NCI-H82 (cell line): ENCODE results near the gene EVL.

Experiments used
- DNase-seq: peaks from one replicate; lab custom pipeline; 2025; lab: John Stamatoyannopoulos, UW

Gene EVL

GRCh38 chr14:100084591-100084990 is 19.4 kb downstream of the EVL start:
- DNase-seq: no peak

- no peak for DNase-seq
These were observed 20.2 kb downstream of the EVL start for GRCh38 chr14:100085462-100085861.

- DNase-seq: no peak
These were observed 21.1 kb downstream of the EVL start for GRCh38 chr14:100086361-100086760.

DNA sequence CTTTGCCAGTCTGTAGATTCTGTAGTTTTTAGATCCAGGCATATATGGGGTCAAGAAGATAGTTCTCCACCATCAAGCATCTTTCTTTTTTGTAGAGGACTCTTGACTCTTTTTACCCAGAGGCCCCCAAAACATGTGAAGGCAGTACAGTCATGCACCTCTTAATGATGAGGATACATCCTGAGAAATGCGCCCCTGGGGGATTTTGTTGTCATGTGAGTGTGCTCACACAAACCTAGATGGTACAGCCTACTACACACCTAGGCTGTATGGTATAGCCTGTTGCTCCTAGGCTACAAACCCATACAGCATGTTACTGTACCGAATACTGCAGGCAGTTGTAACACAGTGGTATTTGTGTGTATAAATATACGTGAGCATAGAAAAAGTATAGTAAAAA is 23.0 kb downstream of the EVL start:
- DNase-seq: no peak

DNA sequence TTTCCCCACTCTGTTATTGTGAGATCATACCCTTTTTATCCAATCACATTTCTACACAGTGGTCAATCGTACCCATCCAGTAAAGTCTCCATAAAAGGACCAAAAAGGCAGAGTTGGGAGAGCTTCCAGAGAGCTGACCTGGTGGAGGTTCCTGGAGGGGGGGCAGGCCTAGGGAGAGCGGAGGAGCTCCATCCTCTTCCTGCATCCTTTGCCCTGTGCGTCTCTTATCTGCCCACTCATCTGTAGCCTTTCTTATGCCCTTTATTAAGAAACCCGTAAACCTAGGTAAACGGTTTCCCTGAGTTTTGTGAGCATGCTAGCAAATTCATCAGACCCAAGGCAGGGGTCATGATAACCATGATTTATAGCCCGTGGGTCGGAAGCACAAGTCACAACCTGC is 26.2 kb downstream of the EVL start:
- no peak for DNase-seq

- no peak for DNase-seq
These were observed 27.6 kb downstream of the EVL start for GRCh38 chr14:100092832-100093231.

- no peak for DNase-seq
These were observed 28.1 kb downstream of the EVL start for GRCh38 chr14:100093319-100093718.

GRCh38 chr14:100096656-100097055 is 31.4 kb downstream of the EVL start:
- DNase-seq: no peak

DNA sequence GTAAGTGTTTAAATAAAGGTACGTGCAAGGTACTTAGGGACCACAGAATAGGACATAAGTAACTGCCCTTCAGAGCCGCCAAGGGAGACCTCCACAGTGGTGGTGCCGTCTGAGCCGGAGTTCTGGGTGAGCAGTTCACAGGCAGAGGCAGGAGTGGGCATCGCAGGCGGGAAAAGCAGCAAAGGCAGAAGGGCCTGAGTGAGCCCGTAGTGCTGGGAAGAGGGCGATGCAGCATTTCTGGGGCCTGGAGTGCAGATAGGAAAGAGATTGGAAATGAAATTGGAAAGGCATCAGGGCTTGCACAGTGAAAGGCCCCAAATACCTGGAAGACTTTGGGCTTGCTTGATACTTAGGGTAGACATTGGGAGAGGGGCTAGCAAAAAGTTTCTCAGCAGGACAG is 32.9 kb downstream of the EVL start:
- DNase-seq: no peak

- DNase-seq: no peak
These were observed 34.9 kb downstream of the EVL start for GRCh38 chr14:100100032-100100703.

DNA sequence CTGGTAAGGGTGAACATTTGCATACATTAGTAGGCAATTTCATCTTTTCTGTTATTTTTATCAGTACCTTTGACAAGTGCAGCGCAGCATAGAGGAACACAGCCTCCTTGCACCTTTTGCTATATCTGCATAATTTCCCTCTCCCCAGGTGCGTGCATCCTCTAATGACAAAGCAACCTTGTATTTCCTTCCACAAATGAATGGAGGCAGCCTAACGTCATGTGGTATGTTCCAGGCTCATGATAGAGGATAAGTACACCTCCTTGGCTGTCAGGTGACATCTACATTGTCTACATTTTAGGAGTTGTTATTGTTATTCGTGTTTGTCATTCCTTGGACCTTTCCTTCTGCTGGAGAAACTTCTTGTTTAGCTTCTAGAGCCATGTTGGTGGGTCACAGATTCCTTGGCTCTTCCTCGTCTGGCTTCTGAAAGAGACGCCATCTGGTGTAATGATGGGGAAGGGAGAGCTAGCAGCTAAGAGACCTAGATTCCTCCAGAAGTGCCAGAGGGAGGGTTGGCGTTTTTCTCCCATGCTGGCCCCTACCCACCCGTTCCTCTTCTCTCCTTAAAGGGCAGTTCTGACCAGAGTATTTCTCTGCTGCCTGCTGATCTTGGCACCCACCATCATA is 37.0 kb downstream of the EVL start:
- no peak for DNase-seq

DNA sequence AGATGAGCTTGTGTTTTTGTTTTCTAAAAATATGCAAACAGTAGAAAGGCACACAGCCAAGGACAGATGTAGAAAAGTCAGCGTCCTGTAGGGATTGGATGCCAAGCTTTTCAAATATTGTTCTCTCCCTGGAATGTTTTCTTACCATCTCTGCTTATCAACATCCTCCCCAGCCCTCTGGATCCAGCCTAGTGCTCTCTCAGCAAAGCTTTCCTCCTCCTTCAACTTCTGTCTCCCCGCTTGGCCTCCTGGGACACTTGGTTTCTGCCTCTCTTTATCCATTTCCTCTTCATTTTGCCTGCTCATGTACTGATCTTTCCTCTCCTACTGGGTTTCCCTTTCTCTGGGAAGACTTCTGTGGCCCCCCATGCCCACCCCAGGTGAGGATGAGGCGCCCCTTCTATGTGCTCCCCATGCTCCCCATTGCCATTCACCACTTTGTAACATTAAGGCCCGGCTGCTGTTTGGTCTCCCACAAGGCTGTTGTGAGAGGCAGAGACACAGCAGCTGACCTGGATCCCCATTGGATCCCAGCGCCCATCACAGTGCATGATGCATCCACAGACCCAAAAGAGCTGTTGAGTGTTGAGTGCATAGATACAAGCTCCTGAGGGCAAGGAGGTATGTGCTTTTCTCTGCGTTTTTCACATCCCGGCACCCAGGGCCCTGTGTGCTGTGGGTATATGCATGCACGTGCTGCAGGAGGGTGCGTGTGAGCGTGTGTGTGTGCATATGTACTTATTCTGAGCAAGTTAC is 38.2 kb downstream of the EVL start:
- no peak for DNase-seq

GRCh38 chr14:100104006-100104352 is 38.8 kb downstream of the EVL start:
- no peak for DNase-seq

DNA sequence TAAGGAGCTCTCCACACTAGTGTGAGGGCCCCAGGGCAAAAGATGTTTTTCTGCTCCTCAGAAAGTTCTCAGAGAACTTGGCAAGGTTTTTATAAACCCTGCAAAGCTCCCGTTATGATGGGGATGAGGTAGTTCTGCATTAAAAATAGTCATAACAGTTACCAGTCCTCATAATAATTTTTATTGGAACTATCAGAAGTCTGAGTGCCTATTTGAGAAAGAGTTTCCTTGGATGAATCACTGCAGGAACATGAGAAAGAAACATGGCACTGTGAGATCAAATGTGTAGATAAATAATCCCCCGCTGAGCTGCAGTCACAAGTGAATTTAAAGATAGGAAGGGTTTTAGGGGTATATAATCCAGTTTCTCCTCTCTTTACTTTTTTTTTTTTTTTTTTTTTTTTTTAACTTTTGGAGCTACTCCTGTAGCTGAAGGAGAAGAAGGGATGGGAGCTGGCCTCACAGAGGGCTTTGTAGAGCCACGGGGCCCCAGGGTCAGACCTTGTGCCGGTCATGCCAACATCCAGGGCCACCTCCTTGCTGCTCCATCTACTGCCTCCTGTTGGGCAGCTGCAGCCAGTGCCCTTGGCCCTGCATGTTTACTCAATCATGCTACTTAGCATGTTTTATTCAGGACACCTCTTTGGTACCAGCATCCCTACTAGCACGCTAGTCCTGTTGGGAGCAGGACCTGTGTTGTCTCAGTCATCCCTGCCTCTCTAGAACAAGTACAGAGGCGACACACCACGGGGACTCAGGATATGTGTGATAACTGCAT is 39.5 kb downstream of the EVL start:
- DNase-seq: no peak

DNA sequence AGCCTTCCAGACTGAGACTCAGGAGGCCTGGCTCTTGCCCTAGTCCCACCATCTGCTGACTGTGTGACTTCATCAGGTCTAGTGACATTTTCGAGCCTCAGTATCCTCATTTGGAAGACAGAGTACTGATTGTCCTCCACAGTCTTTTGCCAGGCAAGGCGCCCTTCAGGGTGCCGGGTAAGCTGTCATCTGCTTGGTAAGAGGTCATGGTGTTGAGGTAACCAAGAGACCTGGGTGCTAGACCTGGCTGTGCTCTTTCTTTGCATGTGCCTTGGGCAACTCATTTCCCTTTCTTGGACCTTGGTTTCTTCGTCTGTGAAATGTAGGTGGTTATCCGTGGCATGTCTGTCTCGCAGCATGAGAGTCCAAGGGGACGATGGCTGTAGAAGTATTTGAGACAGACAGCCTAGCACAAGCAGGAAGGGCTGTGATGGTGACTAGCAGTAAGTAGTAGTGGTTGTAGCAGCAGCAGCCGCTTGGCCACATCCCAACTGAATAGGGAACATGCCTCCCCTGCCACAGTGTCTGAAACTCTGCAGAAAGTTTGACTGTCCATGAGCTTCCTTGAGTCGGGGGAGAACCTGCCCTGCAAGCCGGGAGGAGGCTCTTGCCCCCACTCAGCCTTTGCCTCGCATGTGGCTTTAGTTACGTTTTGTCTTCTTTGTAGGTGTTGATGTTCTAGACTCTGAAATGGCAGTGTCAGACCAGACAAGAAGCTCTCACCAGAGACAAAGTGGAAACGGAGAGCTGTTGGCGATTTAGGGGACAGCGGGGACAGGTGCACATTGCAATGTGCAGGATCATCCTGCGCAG is 40.3 kb downstream of the EVL start:
- DNase-seq: no peak

GRCh38 chr14:100106250-100107112 is 41.3 kb downstream of the EVL start:
- DNase-seq: no peak

GRCh38 chr14:100107236-100107635 is 42.0 kb downstream of the EVL start:
- DNase-seq: no peak

DNA sequence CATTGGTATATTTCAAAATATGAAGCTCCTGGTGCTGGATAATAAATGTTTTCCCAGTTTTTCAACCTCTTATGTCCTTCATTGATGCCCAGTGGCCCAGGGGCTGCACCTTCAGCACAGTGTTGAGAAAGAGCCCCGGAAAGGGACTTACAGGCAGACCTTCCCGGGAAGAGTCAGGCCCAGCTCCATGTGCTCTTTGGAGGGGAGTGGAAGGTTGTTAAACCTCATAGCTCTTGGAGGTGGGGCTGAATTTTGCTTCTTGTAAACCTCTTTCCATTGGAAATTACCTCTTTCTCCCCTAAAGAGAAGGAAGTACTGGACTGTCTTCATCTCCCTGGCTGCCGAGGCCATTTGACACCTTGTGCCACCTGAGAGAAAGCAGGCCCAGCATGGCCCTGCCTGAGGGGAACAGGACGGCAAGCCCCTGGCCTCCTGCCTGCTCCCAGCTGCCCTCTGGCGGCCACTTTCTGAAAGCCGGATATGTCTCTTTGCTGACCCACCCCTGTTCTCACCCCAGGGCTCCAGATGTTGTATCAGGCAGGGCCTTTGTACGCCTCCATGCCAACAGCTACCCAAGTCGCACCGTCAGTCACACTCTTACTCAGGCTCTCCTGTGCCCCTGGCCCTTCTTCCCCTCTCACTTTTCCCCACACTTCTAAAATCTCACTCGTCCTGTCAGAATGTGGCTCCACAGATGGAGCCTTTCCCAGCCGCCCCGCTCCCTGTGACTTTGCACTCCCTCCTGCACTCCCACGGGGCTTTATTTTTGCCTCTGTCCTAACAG is 43.0 kb downstream of the EVL start:
- peak; percentile 80 for DNase-seq

DNA sequence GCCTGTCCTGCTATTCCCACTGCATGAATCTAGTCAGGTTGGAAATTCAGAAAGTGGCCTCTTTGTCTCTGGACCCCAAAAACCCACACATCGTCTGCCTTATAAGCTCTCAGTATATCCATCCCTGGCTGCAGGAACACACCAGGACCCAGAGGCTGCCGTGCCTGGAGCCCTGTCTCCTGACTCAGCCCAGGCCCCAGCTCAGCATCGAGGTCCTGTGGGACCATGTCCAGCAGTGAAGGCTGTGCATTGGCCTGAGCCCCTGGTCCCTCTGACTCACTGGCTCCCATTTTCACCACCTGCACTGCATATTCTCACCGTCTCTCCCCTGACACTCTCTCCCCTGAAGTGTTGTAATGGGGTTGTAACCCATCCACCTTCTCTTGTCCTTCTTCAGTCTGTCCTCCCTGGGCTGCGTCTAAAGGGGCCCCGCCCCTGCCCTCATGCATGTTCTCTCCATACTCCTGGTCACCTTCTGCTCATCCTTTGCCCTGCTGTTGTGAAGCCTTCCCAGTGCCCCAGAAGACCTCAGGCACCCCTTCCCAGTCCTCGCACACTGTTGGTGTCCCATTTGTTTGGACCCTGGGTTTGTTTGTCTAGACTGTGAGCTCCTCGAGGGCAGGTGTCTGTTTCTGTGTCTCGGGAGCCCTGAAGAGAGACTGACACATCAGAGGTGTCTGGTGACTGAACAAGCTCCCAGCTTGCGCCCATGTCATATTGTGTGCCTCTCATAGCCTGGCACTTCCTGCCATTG is 43.8 kb downstream of the EVL start:
- no peak for DNase-seq
